Liver (tissue), 9 donors: ENCODE results near the gene PDLIM5. TPM values are rescaled to one million over a fixed set of nuclear protein-coding genes. Genes with fewer than 3 reads are reported as not detected.

ENCODE experiments used
- DNase-seq: peaks from one replicate; pipeline ENCODE4 v3.0.0-alpha.2; 2017; ENCODE audit warnings: low spot score
- H3K27ac ChIP-seq, 2 donors: one replicate each; pipeline ENCODE4 v1.7.0; 2013; ENCODE audit warnings: inconsistent platforms in 2 of 2, low read length in 2 of 2, control low read depth in 1 of 2, low read depth in 1 of 2, mild to moderate bottlenecking in 1 of 2
- H3K27me3 ChIP-seq, 4 donors: one replicate each; pipeline versions ENCODE4 v1.6.1 to v1.7.0; 2013; ENCODE audit warnings: low read length in 3 of 4, inconsistent platforms in 1 of 4, mild to moderate bottlenecking in 1 of 4, moderate library complexity in 1 of 4; ENCODE audit not compliant: control insufficient read depth in 4 of 4, insufficient read depth in 4 of 4
- H3K36me3 ChIP-seq, 4 donors: one replicate each; pipeline versions ENCODE4 v1.6.1 to v1.7.0; 2013; ENCODE audit warnings: low read length in 3 of 4, mild to moderate bottlenecking in 3 of 4, low read depth in 1 of 4, moderate library complexity in 1 of 4; ENCODE audit not compliant: control insufficient read depth in 4 of 4, insufficient read depth in 3 of 4
- H3K4me1 ChIP-seq, 4 donors: one replicate each; pipeline versions ENCODE4 v1.6.1 to v1.7.0; 2013; ENCODE audit warnings: low read length in 3 of 4, mild to moderate bottlenecking in 3 of 4, moderate library complexity in 1 of 4; ENCODE audit not compliant: control insufficient read depth in 4 of 4, insufficient read depth in 4 of 4
- H3K4me3 ChIP-seq, 3 donors: one replicate each; pipeline versions ENCODE4 v1.6.1 to v1.7.0; 2013; ENCODE audit warnings: low read length in 3 of 3, control low read depth in 1 of 3, low read depth in 1 of 3, mild to moderate bottlenecking in 1 of 3
- H3K9ac ChIP-seq, 2 donors: one replicate each; pipeline ENCODE4 v1.7.0; 2013; ENCODE audit warnings: low read length in 2 of 2, mild to moderate bottlenecking in 2 of 2, moderate library complexity in 2 of 2, control low read depth in 1 of 2, low read depth in 1 of 2
- H3K9me3 ChIP-seq, 4 donors: one replicate each; pipeline versions ENCODE4 v1.6.1 to v1.7.0; 2013; ENCODE audit warnings: low read length in 3 of 4; ENCODE audit not compliant: control insufficient read depth in 4 of 4
- CTCF ChIP-seq: fragments of 150-350 bp; IDR thresholded peaks from 2 replicates; pipeline ENCODE4 v1.5.1; 2017; ENCODE audit warnings: improper control_type of control experiment, low read depth, low read length; ENCODE audit not compliant: missing input control
- EGR1 ChIP-seq, 2 donors: IDR thresholded peaks; 2 replicates each; pipeline ENCODE4 v1.6.1; 2016 to 2018; ENCODE audit warnings: antibody characterized with exemption in 2 of 2, low read depth in 2 of 2
- FOXA1 ChIP-seq: IDR thresholded peaks from 2 replicates; pipeline ENCODE4 v1.6.1; 2016; ENCODE audit warnings: antibody characterized with exemption
- FOXA2 ChIP-seq: IDR thresholded peaks from 2 replicates; pipeline ENCODE4 v1.6.1; 2016; ENCODE audit warnings: antibody characterized with exemption
- GABPA ChIP-seq, 2 donors: IDR thresholded peaks in 1 of 2; conservative IDR thresholded peaks in 1 of 2; 2 replicates each; pipeline ENCODE4 v1.6.1; 2016; ENCODE audit warnings: antibody characterized with exemption in 2 of 2, mild to moderate bottlenecking in 1 of 2, moderate library complexity in 1 of 2
- HNF4A ChIP-seq, 2 donors: conservative IDR thresholded peaks; 2 replicates each; pipeline ENCODE4 v1.6.1; 2016; ENCODE audit warnings: antibody characterized with exemption in 2 of 2, mild to moderate bottlenecking in 2 of 2
- HNF4G ChIP-seq: IDR thresholded peaks from 2 replicates; pipeline ENCODE4 v1.6.1; 2016; ENCODE audit warnings: antibody characterized with exemption
- JUND ChIP-seq, 2 donors: IDR thresholded peaks; 2 replicates each; pipeline ENCODE4 v1.6.1; 2016; ENCODE audit warnings: antibody characterized with exemption in 2 of 2
- NR2F2 ChIP-seq: IDR thresholded peaks from 2 replicates; pipeline ENCODE4 v1.6.1; 2016; ENCODE audit warnings: antibody characterized with exemption
- RAD21 ChIP-seq, 2 donors: IDR thresholded peaks; 2 replicates each; pipeline ENCODE4 v1.6.1; 2016; ENCODE audit warnings: antibody characterized with exemption in 2 of 2, mild to moderate bottlenecking in 2 of 2
- RXRA ChIP-seq, 2 donors: IDR thresholded peaks; 2 replicates each; pipeline ENCODE4 v1.6.1; 2017 to 2018; ENCODE audit warnings: antibody characterized with exemption in 2 of 2, mild to moderate bottlenecking in 1 of 2
- SP1 ChIP-seq: IDR thresholded peaks from 2 replicates; pipeline ENCODE4 v1.6.1; 2018; ENCODE audit warnings: antibody characterized with exemption, mild to moderate bottlenecking
- TAF1 ChIP-seq: conservative IDR thresholded peaks from 2 replicates; pipeline ENCODE4 v1.6.1; 2016; ENCODE audit warnings: antibody characterized with exemption, mild to moderate bottlenecking
- YY1 ChIP-seq: IDR thresholded peaks from 2 replicates; pipeline ENCODE4 v1.6.1; 2016; ENCODE audit warnings: antibody characterized with exemption, mild to moderate bottlenecking
- ZBTB33 ChIP-seq: IDR thresholded peaks from 2 replicates; pipeline ENCODE4 v1.6.1; 2016; ENCODE audit warnings: antibody characterized with exemption
- WGBS: extraction: QIAGEN DNeasy Blood & Tissue Kit; methylation state at CpG from one replicate; pipeline ENCODE4 v1.1.7; 2013; 5-methylcytosine and 5-hydroxymethylcytosine counted together
- polyA plus RNA-seq, 2 donors: library from polyadenylated mRNA; stranded (reverse) in 1 of 2; unstranded in 1 of 2; fragments of 200-250 nt in 1 of 2; fragments of >200 nt in 1 of 2; fragmentation: Nextera tagmentation in 1 of 2; extraction: Ambion mirVana in 1 of 2; gene quantifications; one replicate each; pipeline versions ENCODE4 v1.2.1 to v1.2.3, GENCODE V29; 2013 to 2015
- total RNA-seq, 2 donors: library from RNA; depleted of rRNA; stranded (reverse); fragments of >200 nt; gene quantifications; one replicate each; pipeline ENCODE4 v1.2.3, GENCODE V29; 2014
- TF ChIP-seq, protein P1 (sequence below): IDR thresholded peaks from 2 replicates; pipeline ENCODE4 v1.6.1; 2016; ENCODE audit warnings: antibody characterized with exemption, mild to moderate bottlenecking
- TF ChIP-seq, protein P2 (sequence below): IDR thresholded peaks from 2 replicates; pipeline ENCODE4 v1.6.1; 2016; ENCODE audit warnings: antibody characterized with exemption
- TF ChIP-seq, protein P3 (sequence below): IDR thresholded peaks from 2 replicates; pipeline ENCODE4 v1.6.1; 2016; ENCODE audit warnings: antibody characterized with exemption
- donor health status: healthy.
- donor health status: healthy.
- donor health status: healthy.
- donor health status: healthy.
- donor health status: healthy.

PDLIM5 gene
- total and polyA plus RNA-seq, 4 donors: 19.1 to 114 (median 67.8) TPM

- peak; percentile 82 for TF ChIP-seq SP1
- TF ChIP-seq GABPA (IDR thresholded peaks at IDR 0.05 in 1 of 2, conservative IDR thresholded peaks at IDR 0.05 in 1 of 2): no peak
- peak; percentile 71 for TF ChIP-seq TAF1
- TF ChIP-seq RXRA (IDR thresholded peaks at IDR 0.05): peak; percentile 86 to 92
- TF ChIP-seq, protein P1, sequence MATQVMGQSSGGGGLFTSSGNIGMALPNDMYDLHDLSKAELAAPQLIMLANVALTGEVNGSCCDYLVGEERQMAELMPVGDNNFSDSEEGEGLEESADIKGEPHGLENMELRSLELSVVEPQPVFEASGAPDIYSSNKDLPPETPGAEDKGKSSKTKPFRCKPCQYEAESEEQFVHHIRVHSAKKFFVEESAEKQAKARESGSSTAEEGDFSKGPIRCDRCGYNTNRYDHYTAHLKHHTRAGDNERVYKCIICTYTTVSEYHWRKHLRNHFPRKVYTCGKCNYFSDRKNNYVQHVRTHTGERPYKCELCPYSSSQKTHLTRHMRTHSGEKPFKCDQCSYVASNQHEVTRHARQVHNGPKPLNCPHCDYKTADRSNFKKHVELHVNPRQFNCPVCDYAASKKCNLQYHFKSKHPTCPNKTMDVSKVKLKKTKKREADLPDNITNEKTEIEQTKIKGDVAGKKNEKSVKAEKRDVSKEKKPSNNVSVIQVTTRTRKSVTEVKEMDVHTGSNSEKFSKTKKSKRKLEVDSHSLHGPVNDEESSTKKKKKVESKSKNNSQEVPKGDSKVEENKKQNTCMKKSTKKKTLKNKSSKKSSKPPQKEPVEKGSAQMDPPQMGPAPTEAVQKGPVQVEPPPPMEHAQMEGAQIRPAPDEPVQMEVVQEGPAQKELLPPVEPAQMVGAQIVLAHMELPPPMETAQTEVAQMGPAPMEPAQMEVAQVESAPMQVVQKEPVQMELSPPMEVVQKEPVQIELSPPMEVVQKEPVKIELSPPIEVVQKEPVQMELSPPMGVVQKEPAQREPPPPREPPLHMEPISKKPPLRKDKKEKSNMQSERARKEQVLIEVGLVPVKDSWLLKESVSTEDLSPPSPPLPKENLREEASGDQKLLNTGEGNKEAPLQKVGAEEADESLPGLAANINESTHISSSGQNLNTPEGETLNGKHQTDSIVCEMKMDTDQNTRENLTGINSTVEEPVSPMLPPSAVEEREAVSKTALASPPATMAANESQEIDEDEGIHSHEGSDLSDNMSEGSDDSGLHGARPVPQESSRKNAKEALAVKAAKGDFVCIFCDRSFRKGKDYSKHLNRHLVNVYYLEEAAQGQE: peak; percentile 63
- peak; percentile 30 for TF ChIP-seq FOXA1
- TF ChIP-seq HNF4A (conservative IDR thresholded peaks at IDR 0.05): peak; percentile 81 to 89
- peak; percentile 19 to 79 for TF ChIP-seq EGR1 (IDR thresholded peaks at IDR 0.05; ENCODE audit: low read depth in 2 of 2)
- TF ChIP-seq FOXA2: peak; percentile 59
- peak; percentile 59 for TF ChIP-seq ZBTB33
- TF ChIP-seq NR2F2: no peak
- TF ChIP-seq JUND (IDR thresholded peaks at IDR 0.05): peak; percentile 80 to 82
- peak; percentile 50 to 73 for TF ChIP-seq RAD21 (IDR thresholded peaks at IDR 0.05)
- TF ChIP-seq, protein P2, sequence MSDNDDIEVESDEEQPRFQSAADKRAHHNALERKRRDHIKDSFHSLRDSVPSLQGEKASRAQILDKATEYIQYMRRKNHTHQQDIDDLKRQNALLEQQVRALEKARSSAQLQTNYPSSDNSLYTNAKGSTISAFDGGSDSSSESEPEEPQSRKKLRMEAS: peak; percentile 72
- TF ChIP-seq, protein P3, sequence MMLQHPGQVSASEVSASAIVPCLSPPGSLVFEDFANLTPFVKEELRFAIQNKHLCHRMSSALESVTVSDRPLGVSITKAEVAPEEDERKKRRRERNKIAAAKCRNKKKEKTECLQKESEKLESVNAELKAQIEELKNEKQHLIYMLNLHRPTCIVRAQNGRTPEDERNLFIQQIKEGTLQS: no peak
- no peak for TF ChIP-seq CTCF
- TF ChIP-seq HNF4G: peak; percentile 33
- TF ChIP-seq YY1: peak; percentile 94
- Histone ChIP-seq H3K4me3 (no peak overlapping the region), H3K4me1 (peaks cover 3 to 33% (median 17%) of the 10 kb centered on the region in 4 donors), H3K9ac (no peak overlapping the region), H3K27ac (peak overlapping the region; percentile 1 to 40), H3K9me3 (no peaks in the 10 kb centered on the region), H3K36me3 (no peaks in the 10 kb centered on the region), H3K27me3 (no peaks in the 10 kb centered on the region)
- DNase-seq: no peak
- WGBS: 45% methylated on average over 10 of the region's 10 CpGs
Observed at GRCh38 chr4:94410678-94411206, 41.0 kb upstream of the PDLIM5 start.
